ENCODE results near the gene KIF2C.

GRCh38 chr1:44775930-44776729, 36.5 kb downstream of the KIF2C start:
- TF ChIP-seq POLR2A (IDR thresholded peaks at IDR 0.05) (no peak), POLR2AphosphoS5 (IDR thresholded peaks at IDR 0.05) (no peak), CTCF (IDR thresholded peaks at IDR 0.05) (no peak)
